GM19438 (cell line): Measurements from ENCODE around the gene SENP7.
A peak's percentile ranks its signal among the peaks of the same experiment; 100 is the strongest.
"Not testable (repeated sequence)": the region's sequence is repeated elsewhere in the genome, so short reads cannot be mapped to it uniquely, and the experiment has no call there.

ENCODE experiments used
- ATAC-seq: cut with Tn5 transposase; IDR thresholded peaks from one replicate; pipeline ENCODE4 v1.9.1; 2021; ENCODE audit warnings: low read depth; ENCODE audit not compliant: unreplicated experiment

Gene SENP7, protein sequence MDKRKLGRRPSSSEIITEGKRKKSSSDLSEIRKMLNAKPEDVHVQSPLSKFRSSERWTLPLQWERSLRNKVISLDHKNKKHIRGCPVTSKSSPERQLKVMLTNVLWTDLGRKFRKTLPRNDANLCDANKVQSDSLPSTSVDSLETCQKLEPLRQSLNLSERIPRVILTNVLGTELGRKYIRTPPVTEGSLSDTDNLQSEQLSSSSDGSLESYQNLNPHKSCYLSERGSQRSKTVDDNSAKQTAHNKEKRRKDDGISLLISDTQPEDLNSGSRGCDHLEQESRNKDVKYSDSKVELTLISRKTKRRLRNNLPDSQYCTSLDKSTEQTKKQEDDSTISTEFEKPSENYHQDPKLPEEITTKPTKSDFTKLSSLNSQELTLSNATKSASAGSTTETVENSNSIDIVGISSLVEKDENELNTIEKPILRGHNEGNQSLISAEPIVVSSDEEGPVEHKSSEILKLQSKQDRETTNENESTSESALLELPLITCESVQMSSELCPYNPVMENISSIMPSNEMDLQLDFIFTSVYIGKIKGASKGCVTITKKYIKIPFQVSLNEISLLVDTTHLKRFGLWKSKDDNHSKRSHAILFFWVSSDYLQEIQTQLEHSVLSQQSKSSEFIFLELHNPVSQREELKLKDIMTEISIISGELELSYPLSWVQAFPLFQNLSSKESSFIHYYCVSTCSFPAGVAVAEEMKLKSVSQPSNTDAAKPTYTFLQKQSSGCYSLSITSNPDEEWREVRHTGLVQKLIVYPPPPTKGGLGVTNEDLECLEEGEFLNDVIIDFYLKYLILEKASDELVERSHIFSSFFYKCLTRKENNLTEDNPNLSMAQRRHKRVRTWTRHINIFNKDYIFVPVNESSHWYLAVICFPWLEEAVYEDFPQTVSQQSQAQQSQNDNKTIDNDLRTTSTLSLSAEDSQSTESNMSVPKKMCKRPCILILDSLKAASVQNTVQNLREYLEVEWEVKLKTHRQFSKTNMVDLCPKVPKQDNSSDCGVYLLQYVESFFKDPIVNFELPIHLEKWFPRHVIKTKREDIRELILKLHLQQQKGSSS

DNA sequence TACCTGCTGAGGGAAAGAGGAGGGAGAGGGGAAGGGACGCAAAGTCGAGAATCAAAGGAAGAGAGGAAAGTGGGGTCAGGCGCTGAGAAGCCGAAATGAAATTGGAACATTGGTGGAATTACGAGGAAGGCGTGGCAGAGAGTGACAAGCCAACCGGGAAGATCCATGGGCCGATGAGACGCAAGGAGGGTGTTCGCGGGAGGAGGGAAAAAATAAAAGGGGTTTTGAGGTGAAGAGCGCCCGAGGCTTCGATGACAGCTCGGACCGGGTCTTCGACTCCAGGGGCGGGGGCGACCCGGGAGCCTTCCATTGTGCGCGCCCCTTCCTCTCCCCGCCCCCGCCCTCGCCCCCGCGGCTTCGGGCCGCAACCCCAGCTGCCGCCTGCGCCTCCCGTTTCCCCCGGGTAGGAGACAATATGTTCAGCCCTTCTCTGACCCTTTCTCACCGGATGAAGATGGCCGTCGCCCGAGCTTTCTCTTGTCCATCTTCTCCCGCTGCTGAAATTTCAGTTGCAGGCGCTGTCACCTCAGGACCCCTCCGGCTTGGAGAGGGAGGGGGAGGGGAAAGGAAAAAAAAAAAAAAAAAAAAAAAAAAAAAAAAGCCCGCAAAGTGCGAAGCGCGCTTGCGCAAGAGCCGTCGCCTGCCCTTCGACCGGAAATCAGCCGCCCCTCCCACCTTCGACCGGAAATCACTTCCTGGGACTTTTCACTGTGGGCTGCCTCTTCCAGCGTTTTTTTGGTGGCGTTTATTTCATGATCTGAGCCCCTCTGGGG is at the start of gene SENP7:
Gene SENP7 (minus strand): TSS at position 567 of the 773 bp plus-strand sequence. CDS start 82 bp downstream, at position 485.
- ATAC-seq = peak; percentile 68

DNA sequence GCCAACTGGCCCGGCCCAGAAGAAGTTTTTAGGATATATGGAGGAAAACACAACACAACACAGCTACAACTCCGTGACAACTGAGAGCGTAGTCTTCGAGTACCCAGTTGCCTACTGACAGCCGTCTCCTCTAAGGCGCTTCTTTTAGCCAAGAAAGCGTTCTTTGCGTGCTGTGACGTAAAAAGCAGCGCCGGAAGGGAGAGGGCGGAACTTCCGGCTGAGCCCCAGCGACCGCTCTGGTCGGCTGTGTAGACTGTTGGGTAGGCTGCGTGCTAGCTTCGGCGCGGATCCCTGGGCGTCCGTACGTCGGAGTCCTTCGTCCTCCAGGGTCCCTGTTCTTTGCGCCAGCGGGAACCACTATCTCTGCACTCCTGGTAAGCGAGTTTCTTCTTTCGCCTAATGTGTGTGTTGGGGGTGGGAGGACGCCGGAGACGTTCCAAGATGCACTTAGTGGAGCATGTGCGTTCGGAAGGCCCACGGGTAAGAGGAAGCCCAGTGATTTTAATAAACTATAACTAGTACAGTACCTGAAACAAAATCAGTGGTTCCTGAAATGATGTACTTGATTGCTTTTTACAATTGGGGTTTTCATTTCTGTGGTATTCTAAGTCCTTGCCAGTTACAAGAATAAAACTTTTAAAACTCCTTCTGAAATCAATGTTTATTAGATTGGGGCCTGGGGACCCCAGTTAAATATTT is 48.8 kb upstream of the SENP7 start, which contains the start of gene TRMT10C:
Gene TRMT10C (plus strand): TSS at position 239 of the 699 bp plus-strand sequence. CDS start 2,914 bp downstream, outside the sequence.
- peak; percentile 99 for ATAC-seq

DNA sequence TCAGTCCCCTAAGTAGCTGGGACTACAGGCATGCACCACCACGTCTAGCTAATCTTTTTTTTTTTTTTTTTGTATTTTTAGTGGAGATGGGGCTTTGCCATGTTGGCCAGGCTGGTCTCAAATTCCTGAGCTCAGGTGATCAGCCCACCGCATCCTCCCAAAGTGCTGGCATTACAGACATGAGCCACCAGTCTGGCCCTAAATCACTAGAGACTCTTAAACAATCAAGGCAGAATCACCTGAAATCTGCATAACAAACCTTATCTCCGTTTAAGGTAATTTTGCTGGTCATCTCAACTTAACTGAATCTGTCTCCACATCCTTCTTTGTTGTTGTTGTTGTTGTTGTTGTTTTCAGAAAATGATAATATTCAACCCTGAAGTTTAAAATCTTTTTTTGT is 43.1 kb upstream of the SENP7 start:
- no peak for ATAC-seq

DNA sequence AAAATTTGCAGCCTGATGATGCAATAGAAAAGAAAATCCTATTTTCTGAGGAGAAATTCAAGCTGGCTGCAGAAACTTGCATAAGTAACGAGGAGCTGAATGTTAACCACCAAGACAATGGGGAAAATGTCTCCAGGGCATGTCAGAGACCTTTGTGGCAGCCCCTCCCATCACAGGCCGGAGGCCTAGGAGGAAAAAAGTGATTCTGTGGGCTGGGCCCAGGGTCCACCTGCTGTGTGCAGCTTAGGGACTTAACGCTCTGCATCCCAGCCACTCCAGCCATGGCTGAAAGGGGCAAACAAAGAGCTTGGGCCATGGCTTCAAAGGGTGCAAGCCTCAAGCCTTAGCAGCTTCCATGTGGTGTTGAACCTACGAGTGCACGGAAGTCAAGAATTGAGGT is 40.4 kb upstream of the SENP7 start:
- not testable (repeated sequence) for ATAC-seq

DNA sequence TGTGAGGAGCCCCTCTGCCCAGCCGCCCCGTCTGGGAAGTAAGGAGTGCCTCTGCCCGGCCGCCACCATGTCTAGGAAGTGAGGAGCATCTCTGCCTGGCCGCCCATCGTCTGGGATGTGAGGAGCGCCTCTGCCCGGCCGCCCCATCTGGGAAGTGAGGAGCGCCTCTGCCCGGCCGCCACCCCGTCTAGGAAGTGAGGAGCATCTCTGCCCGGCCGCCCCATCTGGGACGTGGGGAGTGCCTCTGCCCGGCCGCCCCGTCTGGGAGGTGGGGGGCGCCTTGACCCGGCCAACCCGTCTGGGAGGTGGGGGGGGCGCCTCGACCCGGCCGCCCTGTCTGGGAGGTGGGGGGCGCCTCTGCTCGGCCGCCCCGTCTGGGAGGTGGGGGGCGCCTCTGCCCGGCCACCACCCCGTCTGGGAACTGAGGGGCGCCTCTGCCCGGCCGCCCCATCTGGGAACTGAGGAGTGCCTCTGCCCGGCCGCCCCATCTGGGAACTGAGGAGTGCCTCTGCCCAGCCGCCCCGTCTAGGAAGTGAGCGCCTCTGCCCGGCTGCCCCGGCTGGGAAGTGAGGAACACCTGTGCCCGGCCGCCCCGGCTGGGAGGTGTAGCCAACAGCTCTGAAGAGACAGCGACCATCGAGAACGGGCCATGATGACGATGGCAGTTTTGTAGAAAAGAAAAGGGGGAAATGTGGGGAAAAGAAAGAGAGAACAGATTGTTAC is 38.5 kb upstream of the SENP7 start:
- ATAC-seq = not testable (repeated sequence)

DNA sequence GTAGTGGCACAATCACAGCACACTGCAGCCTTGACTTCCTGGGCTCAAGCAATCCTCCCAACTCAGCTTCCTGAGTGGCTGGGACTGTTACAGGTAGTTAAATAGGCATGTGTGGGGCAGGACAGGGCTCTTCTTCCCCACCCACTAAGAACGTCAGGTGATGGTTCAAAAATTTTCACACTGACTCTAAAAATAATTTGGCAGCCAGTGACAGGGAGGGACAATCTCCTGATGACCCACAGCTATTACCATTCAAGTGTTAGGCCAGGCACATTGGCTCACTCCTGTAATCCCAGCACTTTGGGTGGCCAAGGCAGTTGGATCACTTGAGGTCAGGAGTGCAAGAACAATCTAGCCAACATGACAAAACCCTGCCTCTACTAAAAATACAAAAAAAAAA is 36.5 kb upstream of the SENP7 start:
- no peak for ATAC-seq

DNA sequence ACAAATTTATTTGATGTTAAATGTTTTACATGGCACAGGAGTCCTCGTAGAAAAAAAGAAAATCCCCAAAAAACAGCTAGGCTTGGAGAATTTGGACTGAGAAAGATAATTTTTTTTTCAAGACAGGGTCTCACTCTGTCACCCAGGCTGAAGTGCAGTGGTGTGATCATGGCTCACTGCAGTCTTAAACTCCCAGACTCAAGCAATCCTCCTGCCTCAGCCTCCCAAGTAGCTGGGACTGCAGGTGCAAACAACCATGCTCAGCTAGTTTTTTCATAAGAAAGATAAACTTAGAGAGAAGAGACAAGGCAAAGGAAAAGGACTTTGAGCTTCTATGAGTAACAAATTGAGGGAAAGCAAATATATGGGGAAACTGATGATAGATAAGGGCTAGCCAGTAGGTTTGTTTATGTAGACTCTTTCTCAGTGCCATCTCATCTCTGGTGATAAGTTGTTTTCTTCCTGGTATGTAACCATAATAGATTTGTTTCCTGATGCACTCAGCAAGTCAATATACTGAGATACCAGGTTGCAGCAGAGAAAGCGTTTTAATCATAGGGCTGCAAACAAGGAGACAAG is 35.6 kb upstream of the SENP7 start:
- no peak for ATAC-seq

DNA sequence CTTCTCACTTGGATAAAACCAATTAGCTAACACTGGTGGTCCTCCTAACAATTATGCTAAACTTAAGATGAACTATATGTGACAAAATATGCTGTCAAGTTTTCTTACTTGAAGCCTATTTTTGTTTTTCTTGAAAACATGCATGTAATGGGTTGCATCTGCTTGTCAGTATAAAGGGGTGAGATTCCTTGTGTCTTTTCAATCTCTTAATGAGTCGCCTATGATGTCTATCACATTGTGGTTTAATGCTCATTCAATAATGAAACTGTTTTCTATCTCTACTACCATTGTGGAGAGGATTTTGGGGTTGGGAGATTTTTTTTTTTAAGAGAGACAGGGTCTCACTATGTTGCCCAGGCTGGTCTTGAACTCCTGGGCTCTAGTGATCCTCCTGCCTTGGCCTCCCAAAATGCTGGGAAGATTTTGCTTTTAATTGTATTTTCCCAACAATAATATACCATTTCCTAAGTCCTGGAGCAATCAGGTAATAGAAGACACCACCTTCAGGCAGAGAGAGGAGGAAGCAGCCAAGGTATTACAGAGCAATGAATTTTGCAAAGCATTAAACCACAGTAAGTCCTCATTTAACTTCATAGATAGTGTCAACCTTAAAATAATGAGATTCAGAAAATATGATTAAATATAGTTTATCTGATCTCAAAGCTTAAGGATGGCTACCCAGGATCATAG is 31.3 kb upstream of the SENP7 start:
- ATAC-seq = no peak

DNA sequence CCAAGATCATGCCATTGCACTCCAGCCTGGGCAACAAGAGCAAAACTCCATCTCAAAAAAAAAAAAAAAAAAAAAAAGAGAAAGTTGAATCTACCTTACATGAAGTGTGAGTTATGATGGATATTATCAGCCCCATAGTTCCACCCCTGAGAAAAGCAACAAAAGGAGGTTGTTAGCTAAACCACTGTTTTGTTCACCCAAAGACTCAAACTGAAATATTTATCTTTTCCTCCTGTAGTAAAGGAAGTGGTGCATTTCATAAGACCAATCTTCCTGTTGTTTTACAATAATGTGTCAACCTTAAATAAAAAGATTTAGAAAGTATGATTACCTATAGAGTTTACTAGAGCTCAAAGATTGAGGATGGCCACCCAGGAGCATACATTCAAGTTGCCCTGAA is 29.9 kb upstream of the SENP7 start:
- ATAC-seq = no peak

DNA sequence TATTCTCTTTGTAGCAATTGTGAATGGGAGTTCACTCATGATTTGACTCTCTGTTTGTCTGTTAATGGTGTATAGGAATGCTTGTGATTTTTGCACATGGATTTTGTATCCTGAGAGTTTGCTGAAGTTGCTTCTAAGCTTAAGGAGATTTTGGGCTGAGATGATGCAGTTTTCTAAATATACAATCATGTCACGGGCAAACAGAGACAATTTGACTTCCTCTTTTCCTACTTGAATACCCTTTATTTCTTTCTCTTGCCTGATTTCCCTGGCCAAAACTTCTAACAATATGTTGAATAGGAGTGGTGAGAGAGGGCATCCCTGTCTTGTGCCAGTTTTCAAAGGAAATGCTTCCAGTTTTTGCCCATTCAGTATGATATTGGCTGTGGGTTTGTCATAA is 23.9 kb upstream of the SENP7 start:
- not testable (repeated sequence) for ATAC-seq

DNA sequence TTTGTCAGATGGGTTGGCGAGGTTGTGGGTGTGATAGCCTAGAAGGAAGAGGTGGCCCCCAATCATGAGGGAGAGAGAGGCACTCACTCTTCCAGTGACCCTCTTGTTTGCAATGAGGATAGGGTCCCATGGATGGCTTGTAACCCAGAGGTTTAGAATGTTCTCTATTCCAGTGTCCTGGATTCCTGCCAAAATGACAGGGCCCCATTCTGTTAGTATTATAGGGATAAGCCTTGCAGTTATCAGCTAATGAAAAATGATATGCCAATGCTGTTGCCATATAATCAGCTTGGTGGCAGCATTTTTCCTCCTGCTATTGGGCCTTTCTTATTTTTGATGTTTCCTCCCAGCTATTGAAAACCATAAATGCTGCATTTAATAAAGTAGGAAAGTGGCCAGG is 23.3 kb upstream of the SENP7 start:
- no peak for ATAC-seq

DNA sequence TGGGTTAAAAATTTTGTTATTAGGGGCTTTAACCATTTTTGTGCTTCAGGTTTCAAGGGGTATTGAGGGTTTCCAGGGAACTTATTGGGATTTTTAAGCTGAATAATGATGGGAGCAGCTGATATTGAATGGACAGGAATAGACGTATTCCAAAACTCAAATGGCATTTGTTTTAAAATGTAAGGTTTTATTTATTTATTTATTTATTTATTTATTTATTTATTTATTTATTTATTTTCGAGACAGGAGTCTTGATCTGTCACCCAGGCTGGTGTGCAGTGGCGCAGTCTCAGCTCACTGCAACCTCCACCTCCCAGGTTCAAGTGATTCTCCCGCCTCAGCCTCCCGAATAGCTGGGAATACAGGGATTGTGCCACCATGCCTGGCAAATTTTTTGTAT is 22.2 kb upstream of the SENP7 start:
- no peak for ATAC-seq

DNA sequence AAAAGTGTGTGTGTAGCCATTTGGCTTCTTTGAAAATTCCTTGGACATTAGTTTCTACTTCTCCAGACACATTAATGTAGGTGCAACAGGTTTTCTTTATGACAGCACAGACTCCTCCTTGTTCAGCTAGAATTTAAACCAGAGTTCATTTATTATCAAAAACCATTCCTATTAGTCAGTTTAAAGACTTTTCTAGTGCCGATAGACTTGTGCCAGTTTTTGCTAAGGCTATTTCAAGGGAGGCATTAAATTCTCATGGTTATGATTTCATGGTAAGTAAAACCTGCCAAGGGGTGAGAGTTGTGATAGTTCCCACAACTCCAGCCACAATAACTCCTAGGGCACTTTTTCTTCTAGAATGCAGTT is 20.6 kb upstream of the SENP7 start:
- no peak for ATAC-seq

DNA sequence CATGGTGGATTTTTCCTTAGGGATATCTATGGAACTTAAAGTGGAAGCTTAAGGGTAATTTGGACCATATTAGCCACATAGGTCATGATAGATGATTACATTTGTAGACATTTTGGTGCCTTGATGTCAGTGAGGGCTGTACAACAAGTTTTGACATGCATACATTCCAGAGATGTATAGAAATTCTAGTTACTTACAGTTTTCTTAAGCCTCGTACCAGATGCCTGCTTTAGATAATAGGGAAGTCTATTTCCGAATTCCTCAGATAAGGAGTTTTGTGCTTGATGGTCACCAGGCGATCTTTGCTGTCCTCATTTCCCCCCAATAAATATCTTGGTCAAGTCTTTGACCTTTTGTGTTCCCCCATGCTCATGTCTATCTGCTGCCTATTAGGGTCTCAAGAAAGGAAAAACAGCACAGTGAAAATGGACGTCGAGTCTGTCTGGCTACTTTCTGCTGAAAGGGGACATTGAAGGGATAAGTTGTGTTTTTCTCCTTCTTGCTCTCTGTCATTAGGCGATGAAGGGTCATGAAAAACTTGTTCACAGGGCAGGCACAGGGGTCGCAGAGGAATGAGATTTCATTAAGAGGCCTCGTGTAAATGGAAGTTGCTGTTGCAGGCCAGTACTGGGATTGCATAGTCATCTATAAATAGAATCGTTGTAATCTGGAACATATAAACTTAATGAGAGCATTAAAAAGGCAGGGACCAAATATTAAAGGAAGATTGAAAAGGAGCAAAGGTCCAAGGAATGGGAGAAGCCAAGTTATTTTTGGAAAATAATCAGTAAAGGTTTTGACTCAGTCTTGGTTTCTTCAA is 20.0 kb upstream of the SENP7 start:
- ATAC-seq = no peak

DNA sequence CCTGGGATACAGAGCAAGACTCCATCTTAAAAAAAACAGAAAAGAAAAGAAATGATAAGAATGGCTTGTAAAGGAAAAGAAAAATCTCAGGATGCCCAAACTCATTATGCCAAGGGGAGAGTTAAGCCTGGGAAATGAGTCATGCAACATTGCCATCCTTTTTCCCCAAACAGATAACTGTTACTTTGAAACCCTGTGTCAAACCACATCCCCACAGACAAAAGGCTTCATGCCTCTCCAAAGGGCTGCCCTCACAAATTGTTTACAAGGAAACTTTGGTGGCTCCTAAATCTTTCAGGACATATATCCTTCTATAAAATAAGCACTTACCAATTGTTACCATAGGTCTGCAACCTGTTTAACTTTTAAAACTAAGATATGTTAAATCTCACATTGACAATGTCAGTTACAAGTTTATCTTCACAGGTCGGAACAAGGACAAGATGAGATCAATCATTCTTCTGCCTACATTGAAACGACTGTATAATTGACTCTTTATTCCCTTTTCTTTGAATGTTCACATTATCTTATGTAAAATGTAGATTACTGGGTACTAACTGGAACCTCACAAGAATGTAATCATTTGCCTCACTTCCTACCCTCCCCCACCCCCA is 18.6 kb upstream of the SENP7 start:
- ATAC-seq = no peak

DNA sequence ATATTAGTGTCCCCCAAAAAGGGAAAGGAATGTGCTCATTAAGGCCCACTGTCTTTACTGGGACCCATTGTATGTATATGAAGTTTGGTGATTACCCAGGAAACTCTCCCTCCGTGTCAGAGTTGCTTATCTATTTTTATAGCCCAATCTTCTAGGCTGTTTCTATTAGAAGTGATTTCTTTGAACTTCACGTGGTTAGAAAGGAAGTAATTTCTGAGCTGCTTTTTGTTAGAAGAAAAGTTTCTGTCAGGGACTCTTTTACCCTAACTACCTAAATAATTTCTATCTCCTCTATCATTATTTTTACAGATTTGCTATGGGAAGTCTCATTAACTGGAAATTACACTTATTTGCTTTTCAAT is 17.7 kb upstream of the SENP7 start:
- no peak for ATAC-seq
